ENCODE results near the gene OLFM3. TPM values are rescaled to one million over a fixed set of nuclear protein-coding genes. Genes with fewer than 3 reads are reported as not detected.

Gene OLFM3
- total and polyA plus RNA-seq, 2 experiments from 2014 or later: 0.21 to 0.31 TPM

GRCh38 chr1:101841824-101842223, 154.9 kb downstream of the OLFM3 start:
- H3K4me2 ChIP-seq: no peak overlapping the region
- H3K27ac Mint-ChIP-seq: no peak overlapping the region
- no peaks in the 10 kb centered on the region for H3K36me3 ChIP-seq (ENCODE audit: insufficient read depth)
- no peak overlapping the region for H3K4me3 Mint-ChIP-seq
- peaks cover 2% of the 10 kb centered on the region for H3K27me3 Mint-ChIP-seq (ENCODE audit: insufficient read depth, low read depth, poor library complexity)
- H3K27me3 ChIP-seq (ENCODE audit: insufficient read depth): no peaks in the 10 kb centered on the region
- no peak overlapping the region for H3K27ac ChIP-seq (ENCODE audit: low read depth)
- no peaks in the 10 kb centered on the region for H3K9me2 ChIP-seq (ENCODE audit: insufficient read depth)
- H3K4me1 Mint-ChIP-seq: peaks cover 31% of the 10 kb centered on the region
- no peak for TF ChIP-seq ZNF114 (CRISPR knock-in tag; IDR thresholded peaks at IDR 0.05)
- TF ChIP-seq CTCF (conservative IDR thresholded peaks at IDR 0.05; ENCODE audit: low read depth in 2 of 2): no peak
- no peak for TF ChIP-seq JUNB (IDR thresholded peaks at IDR 0.05; ENCODE audit: unreplicated experiment)
- no peak for TF ChIP-seq EZH2phosphoT487 (IDR thresholded peaks at IDR 0.05; ENCODE audit: unreplicated experiment)
- no peak for TF ChIP-seq REST (IDR thresholded peaks at IDR 0.05; ENCODE audit: unreplicated experiment)
- TF ChIP-seq POLR2AphosphoS5 (IDR thresholded peaks at IDR 0.05; ENCODE audit: low read depth): no peak
- H3F3A ChIP-seq (replicated peaks; ENCODE audit: low read depth): no peaks in the 10 kb centered on the region
- no peaks in the 10 kb centered on the region for H4K20me1 ChIP-seq (replicated peaks; ENCODE audit: insufficient read depth)
- ATAC-seq (no peak), DNase-seq (ENCODE audit: low spot score) (no peak)
- no peaks in the 10 kb centered on the region for H3K36me3 Mint-ChIP-seq (ENCODE audit: low read depth)
- no peak overlapping the region for H2AFZ ChIP-seq
- H3K79me2 ChIP-seq (replicated peaks; ENCODE audit: insufficient read depth): no peaks in the 10 kb centered on the region
- H3K9me3 Mint-ChIP-seq: no peaks in the 10 kb centered on the region
- peaks cover 4% of the 10 kb centered on the region for H3K4me1 ChIP-seq (ENCODE audit: insufficient read depth)
- H3K4me3 ChIP-seq: no peak overlapping the region

GRCh38 chr1:101835988-101836387, 160.7 kb downstream of the OLFM3 start:
- Mint-ChIP-seq H3K9me3 (no peaks in the 10 kb centered on the region), H3K4me3 (no peak overlapping the region)
- no peak for TF ChIP-seq NANOG (IDR thresholded peaks at IDR 0.05; ENCODE audit: borderline replicate concordance)
- no peak for TF ChIP-seq POLR2AphosphoS5 (IDR thresholded peaks at IDR 0.05; ENCODE audit: low read depth)
- no peak for TF ChIP-seq ZNF462 (CRISPR knock-in tag; IDR thresholded peaks at IDR 0.05)
- TF ChIP-seq ZNF114 (CRISPR knock-in tag; IDR thresholded peaks at IDR 0.05): no peak
- TF ChIP-seq CREB1 (CRISPR knock-in tag; IDR thresholded peaks at IDR 0.05; ENCODE audit: low read depth): no peak

More at GRCh38 chr1:101835988-101836387, 160.7 kb downstream of the OLFM3 start:
- Histone ChIP-seq H3K36me3 (ENCODE audit: insufficient read depth) (no peaks in the 10 kb centered on the region), H4K20me1 (replicated peaks; ENCODE audit: insufficient read depth) (no peaks in the 10 kb centered on the region), H3K4me3 (no peak overlapping the region), H3K79me2 (replicated peaks; ENCODE audit: insufficient read depth) (no peaks in the 10 kb centered on the region), H2AFZ (no peak overlapping the region), H3K4me2 (no peak overlapping the region), H3K9me2 (ENCODE audit: insufficient read depth) (no peaks in the 10 kb centered on the region), H3K27ac (ENCODE audit: low read depth) (no peak overlapping the region), H3K4me1 (ENCODE audit: insufficient read depth) (no peaks in the 10 kb centered on the region), H3K27me3 (ENCODE audit: insufficient read depth) (no peaks in the 10 kb centered on the region), H3F3A (replicated peaks; ENCODE audit: low read depth) (no peaks in the 10 kb centered on the region)
- Mint-ChIP-seq H3K36me3 (ENCODE audit: low read depth) (no peaks in the 10 kb centered on the region), H3K27me3 (ENCODE audit: insufficient read depth, low read depth, poor library complexity) (no peaks in the 10 kb centered on the region), H3K27ac (no peak overlapping the region), H3K4me1 (no peaks in the 10 kb centered on the region)
- no peak for ATAC-seq
- no peak for DNase-seq (ENCODE audit: low spot score)
